NCI-H1417 treated with DMSO at 0.1 percent for 48 hours (cell line): ENCODE measurements around the gene SPATA13.

Source experiments
- DNase-seq: peaks from one replicate; lab custom pipeline; 2025; lab: John Stamatoyannopoulos, UW

Gene SPATA13

DNA sequence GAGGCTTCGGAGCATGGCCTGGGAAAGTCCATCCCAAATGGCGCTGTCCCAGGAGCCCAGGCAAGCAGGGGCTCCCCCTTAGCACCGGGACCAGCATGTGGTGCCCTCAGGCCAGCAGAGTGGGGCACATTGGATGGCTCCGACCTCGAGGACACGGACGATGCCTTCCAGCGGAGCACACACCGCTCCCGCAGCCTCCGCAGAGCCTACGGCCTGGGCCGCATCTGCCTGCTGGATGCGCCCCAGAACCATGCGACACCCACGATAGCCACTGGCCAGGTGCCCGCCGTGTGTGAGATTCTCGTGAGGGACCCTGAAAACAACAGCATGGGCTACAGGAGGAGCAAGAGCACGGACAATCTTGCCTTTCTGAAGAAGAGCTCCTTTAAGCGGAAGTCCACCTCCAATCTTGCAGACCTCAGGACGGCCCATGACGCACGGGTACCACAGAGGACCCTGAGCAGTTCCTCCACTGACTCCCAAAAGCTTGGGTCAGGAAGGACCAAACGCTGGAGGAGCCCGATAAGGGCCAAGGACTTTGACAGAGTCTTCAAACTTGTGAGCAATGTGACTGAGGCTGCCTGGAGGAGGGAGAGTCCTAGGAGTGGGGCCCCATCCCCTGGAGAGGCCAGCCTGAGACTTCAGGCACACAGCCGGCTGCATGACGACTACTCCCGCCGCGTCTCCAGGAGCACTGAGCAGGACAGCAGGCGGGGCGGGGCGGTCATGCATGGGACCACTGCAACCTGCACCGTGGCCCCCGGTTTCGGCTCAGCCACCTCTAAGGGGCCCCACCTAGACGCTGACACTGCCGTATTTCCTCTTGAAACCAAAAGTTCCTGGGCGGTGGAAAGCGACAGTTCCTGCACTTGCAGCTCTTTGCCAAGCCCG lies 63.1 kb downstream of the SPATA13 start:
- no peak for DNase-seq

DNA sequence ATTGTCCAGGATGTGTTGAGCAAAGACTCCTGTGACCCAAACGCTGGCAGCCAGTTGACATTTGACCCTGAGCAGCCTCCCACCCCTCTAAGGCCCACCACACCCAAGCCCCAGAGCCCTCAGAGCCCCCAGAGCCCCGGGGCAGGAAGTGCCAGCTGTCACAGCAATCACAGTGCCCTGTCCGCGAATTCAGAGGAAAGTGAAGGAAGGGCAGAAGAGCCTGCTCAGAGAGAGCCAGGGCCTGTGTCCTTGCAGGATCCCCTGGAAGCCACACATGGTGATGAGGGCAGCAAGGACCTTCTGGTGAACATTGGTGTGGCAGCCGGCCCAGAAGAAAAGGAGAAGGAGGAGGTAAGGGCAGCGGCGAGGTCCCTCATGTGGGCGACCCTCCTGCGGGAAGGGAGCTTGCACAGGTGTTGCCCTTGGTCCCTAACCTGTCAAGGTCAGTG lies 63.7 kb downstream of the SPATA13 start:
- DNase-seq = no peak

DNA sequence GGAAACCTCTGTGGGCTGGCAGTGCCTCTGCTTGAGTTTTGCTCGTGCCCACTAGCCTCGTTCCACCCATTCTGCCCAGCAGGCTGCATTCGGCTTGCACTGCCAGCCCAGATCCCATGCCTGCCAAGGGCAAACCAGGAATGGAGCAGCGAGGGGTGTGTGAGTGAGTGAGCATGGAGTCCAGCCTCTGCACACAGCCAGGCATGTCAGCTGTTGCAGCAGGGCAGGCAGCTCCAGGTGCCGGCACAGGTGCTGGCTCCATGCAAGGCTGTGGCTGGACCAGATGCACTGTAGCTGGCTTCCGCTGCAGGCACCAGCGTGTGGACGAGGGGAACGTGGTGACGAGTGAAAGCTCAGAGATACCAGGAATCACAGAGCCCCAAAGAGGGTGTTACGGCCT lies 64.5 kb downstream of the SPATA13 start:
- no peak for DNase-seq

DNA sequence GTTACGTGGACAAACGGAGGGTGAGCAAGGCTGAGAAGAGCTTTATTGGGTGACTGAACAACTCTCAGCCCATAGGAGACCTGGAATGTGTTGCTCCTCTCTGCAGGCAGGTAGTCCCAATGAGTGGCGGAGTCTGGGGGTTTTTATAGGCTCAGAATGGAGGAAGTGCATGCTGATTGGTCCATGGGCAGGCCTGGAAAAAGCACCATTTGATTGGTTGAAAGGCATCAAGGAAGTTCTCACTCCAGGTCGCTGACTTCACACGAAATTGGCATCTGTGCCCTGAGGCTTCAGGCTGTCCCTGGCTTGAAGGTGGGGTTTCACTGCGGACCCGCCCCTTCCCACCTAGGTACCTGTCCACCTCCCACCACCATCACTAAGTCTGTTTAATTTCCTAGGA lies 65.4 kb downstream of the SPATA13 start:
- DNase-seq = no peak

DNA sequence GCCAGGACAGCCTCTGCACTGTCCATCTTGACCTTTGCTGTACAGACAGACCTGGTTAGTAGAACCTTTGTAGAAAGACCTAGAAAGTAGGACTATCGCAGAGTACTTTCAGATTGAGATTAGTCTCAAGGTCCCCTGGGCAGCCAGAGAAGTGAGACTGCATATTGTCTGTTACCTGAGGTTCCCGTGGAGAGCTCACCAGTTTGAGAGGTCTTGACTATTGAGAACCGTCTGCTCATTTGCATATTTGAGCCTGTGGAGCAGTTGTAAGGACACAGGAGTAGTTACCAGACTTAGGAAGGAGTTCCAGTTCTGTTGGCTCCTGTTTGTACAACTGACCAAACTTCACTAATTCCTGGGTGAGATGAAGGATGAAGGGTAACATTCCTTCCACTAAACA lies 66.2 kb downstream of the SPATA13 start:
- DNase-seq = no peak

DNA sequence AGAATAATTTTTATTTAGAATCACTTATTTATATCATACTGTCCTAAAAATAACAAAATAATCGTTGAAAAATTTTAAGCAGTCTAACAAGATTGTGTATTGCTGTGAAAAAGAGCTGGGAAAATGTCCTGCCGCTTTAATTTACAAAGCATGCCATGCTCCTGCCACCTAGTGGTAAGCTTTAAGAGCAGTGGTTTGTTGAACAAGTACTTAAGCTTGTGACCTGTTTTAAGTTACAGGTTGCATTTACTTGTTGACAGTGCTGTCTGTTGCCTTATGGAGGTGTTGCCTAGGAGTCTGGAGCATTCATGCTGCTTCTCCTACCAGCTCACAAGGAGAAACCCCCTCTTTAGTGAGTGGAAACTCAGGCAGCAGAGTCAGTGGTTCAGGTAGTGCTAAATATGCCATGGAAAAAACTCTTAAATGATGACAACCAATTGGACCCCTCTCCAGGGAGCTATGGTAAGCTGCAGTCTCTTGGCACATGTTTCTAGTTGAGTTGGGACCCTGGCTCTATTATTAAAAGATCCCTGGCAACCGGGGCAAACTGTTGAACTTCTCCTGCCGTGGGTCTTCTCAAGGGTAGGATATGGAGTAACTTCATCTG lies 68.4 kb downstream of the SPATA13 start:
- no peak for DNase-seq

DNA sequence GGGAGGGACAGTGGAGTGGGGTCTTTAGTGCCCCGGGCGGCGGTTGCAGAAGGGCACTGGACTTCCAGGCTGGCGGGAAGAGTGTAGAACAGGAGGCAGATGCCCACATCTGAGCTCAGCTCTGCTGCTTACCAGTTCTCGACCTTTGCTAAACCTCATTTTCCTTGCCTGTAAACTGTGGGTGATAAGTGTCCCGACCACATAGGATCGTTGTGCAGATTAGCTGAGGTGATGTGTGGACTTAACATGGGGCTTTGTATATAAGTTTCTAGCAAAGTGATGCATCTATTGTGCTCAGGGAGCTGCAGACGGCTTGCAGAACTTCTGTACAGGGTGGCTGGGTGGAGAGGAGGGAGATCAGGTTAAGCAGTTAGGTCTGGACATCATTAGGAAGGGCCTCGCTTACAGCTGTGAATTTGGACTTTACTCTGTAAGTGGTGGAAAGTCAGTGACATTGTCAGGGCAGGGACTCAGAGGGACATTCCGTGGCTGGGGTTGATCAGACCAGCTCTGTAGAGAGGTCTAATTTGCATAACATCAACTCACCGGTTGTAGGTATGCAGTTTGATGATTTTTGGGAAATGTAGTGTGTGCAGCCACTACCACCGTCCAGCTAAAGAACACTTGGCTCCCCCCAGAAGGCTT lies 70.0 kb downstream of the SPATA13 start:
- no peak for DNase-seq

DNA sequence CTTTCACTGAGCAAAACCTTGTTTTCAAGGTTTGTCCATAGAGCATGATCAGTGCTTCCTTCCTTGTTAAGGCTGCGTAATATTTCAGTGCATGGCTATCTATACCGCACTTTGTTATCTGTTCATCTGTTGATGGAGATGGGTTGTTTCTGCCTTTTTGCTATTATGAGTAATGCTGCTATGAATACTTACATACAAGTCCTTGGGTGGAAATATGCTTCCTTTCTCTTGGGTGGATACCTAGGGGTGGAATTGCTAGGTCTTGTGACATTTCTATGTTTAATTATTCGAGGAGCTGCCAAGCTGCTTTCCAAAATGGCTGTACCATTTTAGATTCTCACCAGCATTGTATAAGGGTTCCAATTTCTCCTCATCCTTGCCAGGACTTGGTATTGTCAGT lies 70.9 kb downstream of the SPATA13 start:
- no peak for DNase-seq

DNA sequence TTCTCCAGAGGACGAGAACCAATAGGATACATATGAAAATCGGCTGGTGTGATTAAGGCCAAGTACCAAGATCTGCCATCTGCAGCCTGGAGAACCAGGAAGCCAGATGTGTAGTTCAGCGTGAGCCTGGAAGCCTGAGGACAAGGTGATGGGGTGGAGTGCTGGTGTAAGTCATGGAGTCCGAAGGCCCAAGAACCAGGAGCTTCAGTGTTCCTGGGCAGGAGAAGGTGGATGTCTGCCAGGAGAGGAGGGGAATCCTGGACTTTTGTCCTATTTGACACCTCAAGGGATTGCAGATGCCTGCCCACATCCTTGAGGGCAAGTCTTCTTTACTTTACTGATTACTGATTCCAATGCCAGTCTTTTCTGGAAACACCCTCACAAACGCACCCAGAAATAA lies 71.5 kb downstream of the SPATA13 start:
- DNase-seq = no peak

DNA sequence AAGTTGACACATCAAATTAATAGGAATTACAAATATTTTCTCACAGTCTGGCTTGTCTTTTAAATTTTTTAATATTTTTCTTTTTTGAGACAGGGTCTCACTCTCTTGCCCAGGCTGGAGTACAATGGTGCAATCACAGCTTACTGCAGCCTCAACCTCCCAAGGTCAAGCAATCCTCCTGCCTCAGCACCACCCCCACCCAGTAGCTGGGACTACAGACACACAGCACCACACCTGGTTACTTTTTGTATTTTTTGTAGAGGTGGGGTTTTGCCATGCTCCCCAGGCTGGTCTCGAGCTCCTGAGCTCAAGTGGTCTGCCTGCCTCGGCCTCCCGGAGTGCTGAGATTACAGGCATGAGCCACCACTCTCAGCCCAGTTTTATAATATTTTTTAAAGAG lies 72.0 kb downstream of the SPATA13 start:
- no peak for DNase-seq

DNA sequence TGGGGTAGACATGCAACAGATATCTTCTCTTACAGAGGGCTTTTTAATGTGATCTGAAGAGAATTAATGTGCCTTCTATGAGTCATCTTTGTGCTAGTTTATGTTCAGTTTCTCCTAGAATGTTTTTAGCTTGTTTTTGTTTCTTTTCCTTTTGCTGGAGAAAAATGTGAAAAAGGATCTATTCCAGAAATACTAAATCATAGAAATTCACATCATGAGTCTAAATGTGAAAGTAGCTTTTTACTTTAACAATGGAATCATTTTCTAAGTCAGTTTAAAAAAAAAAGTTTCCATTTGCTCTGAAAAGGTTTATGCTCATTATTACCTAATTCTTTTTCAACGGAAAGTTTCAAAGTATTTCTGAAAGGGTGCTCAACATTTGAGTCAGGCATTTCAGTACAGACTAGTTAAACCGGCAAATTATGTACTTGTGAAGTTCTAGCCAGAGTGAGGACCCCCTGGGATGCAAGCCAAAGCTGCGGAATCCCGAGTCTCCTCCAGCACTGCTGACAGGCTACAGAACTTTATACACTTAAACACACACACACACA lies 72.9 kb downstream of the SPATA13 start:
- DNase-seq = no peak

DNA sequence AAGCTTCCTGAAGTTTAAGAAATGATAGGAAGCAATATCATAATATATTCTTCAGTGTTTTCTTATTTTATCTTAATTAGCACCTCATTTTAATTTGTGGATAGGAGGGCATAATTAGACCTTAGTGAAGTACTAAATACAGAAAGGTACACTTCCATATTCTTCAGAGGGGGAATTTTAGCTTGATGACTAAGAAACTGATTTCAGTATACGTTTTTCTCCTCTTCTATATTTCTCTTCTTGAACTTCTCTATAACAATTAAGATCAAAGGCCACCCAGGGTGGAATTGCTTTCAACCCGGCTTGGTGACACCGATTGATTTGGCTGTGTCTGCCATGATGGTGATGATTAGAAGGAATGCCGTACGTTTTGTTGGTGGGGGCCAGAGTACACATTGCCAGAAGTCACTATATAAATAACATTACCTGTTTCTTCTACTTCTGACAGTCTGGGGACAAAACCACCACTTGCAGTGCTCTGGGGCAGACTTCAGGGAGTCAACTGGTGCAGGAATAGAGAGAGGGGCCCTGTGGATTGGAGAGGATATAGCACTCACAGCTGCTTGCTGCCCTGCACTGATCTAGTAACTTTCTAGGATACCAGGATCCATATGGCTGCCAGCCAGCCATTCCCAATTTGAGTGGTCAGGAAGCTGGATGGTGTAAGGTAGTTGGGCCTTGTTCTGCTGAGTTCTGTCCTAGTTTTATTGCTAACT lies 73.8 kb downstream of the SPATA13 start:
- DNase-seq = no peak

DNA sequence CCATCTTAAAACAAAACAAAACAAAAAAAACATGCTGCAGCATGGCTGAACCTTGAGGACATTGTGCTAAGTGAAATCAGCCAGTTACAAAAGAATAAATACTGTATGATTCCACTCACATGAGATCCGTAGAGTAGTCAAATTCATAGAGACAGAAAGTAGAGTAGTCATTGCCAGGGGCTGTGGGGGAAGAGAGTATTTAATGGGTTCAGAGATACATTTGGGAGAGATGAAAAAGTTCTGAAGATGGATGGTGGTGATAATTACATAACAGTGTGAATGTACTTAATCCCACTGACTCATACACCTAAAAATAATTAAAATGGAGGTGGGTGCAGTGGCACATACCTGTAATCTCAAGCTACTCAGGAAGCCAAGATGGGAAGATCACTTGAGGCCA lies 76.8 kb downstream of the SPATA13 start:
- DNase-seq = no peak

DNA sequence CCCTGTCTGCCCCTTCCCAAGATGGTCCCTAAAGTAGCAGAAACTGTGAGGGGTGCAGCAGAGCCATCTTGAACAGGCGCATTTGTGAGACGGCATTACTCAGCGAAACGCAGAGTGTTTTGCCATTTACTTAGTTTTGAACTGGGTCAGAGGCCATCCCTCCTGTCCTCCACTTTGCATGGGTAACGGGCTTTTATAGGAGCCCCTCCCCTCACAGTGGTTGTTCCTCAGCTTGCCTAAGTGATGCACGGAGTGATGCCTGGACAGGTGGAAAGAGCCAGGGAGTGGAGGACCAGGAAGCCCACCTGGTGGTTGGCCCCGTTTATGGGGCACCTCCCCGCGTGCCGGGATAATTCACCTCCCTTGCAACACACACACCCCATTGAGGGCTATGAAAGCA lies 80.8 kb downstream of the SPATA13 start:
- no peak for DNase-seq

DNA sequence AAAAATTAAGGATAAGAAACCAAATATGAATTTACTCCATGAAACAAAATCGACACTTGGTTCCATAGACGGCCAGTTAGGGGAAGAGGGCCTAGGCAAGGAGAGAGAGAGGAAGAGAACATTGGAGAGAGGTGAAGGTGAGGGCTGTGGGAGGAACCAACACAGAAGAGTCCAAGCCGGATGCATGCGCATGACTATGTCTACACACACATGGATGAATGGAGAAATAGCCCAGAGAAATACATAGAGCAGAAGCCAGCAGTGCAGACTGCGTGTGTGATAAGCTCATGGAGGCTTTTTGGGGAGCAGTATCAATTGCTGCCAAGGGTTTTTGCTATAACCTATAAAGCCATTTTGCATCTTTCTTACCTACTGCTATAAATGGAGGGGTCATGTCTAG lies 81.6 kb downstream of the SPATA13 start:
- no peak for DNase-seq

DNA sequence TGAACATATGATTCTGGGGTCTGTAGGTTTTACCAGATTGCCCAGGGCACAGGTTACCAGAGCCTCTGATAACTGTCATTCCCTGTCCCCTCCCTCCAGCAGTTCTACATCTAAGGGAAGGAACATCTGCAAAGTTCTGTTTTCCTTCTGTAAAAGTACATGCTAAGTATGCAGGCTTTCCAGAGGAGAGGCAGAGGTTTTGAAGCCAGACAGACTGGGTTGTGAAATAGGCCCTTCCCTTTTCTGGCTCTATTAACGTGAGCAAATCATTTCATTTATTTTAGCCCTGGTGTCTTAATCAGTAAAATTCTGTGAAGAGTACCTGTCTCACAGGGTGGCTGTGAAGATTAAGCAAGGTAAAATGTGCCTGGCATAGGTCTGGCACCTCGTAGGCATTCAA lies 82.8 kb downstream of the SPATA13 start:
- DNase-seq = no peak

DNA sequence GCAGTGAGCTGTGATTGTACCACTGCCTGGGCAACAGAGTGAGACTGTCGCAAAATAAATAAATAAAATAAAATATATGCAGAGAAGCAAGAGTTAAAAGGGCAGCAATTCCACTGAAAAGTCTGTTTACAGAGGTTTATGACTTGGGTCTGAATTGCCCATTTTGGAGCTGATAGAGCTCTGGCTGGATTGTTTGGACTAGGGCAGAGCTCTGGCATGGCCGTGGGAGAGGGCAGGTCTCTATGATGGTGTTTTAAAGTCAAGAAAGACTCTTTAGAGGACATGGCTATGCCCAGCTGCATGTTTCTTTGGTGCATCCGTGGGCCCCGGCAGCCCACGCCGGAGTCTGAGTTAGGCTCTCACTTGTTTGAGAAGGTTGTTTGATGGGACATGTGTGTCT lies 84.3 kb downstream of the SPATA13 start:
- DNase-seq = no peak

DNA sequence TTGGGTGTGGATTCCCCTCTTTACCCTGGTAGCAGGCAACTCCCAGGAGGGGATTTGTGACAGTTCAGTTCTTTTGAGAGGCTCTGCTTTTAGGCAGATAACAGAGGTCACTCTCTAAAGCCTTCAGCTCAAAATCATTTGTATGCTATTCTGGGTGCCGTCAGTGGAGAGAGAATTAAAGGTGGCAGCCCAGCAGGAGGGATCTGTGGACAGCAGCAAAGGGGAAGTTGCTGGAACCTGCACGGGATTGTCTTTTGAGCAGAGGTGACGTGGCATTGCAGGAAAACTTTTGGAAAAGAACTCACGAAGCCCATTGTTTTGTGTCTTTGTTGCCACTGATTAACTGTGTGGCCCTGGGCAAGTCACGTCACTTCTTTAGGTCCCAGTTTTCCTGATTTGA lies 86.5 kb downstream of the SPATA13 start:
- DNase-seq = no peak

DNA sequence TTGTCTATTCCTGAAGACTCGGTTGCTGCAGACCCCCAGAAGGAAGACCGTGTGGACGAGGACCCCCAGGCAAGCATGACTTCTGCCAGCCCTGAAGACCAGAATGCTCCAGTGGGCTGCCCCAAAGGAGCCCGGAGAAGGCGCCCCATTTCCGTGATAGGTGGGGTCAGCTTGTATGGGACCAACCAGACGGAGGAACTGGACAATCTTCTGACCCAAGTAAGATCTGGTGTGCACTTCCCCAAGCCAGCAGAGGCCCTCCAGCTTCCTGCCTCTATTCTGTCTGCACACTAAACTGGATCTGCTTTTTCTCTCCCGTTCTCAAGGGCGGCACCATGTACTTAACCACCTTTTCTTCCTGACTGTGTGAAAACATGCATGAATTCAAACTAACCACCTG lies 89.1 kb downstream of the SPATA13 start:
- DNase-seq = no peak

DNA sequence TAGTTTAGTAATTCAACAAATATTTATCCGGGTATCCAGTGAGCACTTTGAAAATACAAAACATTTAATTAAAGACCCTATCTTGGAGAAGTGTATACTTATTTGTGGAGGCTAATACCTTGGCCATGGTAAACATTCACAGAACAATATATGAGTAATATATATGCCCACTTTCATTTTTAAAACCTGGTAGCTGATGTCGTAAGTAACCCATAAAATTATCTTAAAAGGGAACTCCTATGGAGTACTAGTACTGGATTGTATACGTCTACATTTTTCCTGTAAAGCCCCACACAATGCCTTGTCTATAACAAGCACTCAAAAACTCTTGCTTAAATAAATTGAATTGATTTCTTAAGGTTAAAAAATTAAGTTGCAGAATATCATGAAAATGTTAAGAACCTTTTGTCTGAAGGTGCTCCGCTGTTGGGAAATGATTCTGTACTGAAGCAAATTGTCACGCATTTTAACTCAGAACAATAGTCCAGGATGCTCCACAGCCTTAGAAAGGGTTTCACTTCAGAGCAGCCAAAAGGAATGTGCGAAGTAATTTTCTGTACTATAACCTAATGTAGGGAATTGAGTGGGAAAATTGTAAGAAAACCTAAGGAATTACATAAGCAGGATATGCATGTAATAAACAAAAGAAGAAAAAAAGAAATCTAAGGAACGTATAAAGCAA lies 90.0 kb downstream of the SPATA13 start:
- no peak for DNase-seq

DNA sequence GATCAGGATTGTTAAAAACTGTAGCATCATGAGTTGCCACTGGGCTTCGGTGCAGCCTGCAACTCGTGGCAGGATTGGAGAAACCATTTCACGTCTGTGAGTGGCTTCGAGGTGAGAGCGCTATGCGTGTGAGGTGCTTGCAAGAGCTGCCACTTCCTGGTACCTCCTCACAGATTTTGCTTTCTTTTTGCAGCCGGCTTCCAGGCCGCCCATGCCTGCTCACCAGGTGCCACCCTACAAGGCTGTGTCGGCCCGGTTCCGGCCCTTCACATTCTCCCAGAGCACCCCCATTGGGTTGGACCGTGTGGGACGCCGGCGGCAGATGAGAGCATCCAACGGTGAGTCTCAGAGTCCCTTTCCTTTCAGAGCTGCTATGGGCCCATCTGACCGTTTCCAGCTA lies 91.0 kb downstream of the SPATA13 start:
- DNase-seq = no peak

DNA sequence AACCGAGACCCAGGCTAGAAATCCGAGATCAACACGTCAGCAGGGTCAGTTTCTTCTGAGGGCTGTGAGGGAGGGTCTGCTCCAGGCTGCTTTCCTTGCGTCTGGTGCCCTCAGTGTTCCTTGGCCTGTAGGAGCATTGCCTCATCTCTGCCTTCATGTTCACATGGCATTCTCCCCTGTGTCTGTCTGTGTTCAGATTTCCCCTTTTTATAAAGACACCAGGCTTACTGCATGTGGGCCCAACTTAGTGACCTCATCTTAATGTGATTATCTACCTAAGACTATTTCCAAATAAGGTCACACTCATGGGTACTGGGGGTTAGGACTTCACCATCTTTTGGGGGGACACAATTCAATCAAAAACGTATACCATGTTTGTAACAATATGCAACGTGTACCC lies 91.6 kb downstream of the SPATA13 start:
- DNase-seq = no peak
